Measurements from ENCODE around the gene DDX3X. TPM values are rescaled to one million over a fixed set of nuclear protein-coding genes. Genes with fewer than 3 reads are reported as not detected.
A peak's percentile ranks its signal among the peaks of the same experiment; 100 is the strongest.

DDX3X gene
- total RNA-seq, 1 experiment from 2014 or later, result 266 TPM

- Histone ChIP-seq H3K9me3 (ENCODE audit: control insufficient read depth, insufficient read depth, low read depth, low read length) (no peaks in the 10 kb centered on the region), H3K4me1 (ENCODE audit: control insufficient read depth, insufficient read depth, low read length) (peaks cover 9% of the 10 kb centered on the region), H3K36me3 (ENCODE audit: control insufficient read depth, insufficient read depth, low read length) (no peaks in the 10 kb centered on the region), H3K27me3 (ENCODE audit: control insufficient read depth, insufficient read depth, low read length) (no peaks in the 10 kb centered on the region), H3K27ac (ENCODE audit: low read length) (peak overlapping the region; percentile 74), H3K4me3 (ENCODE audit: low read depth in 2 of 2, low read length in 2 of 2) (no peak overlapping the region)
- DNase-seq (ENCODE audit: low read depth, low spot score) (no peak), ATAC-seq (no peak)
- in situ Hi-C loops (cut with HindIII; ENCODE audit: low pct_unique_long_range_greater_than_20kb, low sequenced_read_pairs), result no loop called here
- CTCF ChIA-PET, result no interaction called here
- POLR2A ChIA-PET, result no interaction called here
- TF ChIP-seq SIN3A (IDR thresholded peaks at IDR 0.05; ENCODE audit: borderline replicate concordance, insufficient read depth, low read depth, low read length) (no peak), TCF7L2 (IDR thresholded peaks at IDR 0.05; ENCODE audit: low read depth, low read length) (no peak), REST (IDR thresholded peaks at IDR 0.05; ENCODE audit: insufficient read depth in 1 of 2, low read depth in 2 of 2, low read length in 1 of 2) (no peak), CTCF (IDR thresholded peaks at IDR 0.05) (no peak), POLR2AphosphoS5 (IDR thresholded peaks at IDR 0.05; ENCODE audit: low read depth, low read length) (no peak)
- no TSS peak for BruUV-seq (replicated peaks)
- intact Hi-C loops (cut with micrococcal nuclease; ENCODE audit: unreplicated experiment), result no loop called here
Measured at GRCh38 chrX:41301438-41301824, 32.5 kb upstream of the DDX3X start.

GRCh38 chrX:41302370-41302769 is 31.6 kb upstream of the DDX3X start:
- peak overlapping the region; percentile 29; the same call in 1 of the 2 replicates for H3K27ac ChIP-seq (ENCODE audit: low read length)
- intact Hi-C loops (cut with micrococcal nuclease; ENCODE audit: unreplicated experiment) (no loop called here), in situ Hi-C loops (cut with HindIII; ENCODE audit: low pct_unique_long_range_greater_than_20kb, low sequenced_read_pairs) (no loop called here)
- no peaks in the 10 kb centered on the region for H3K36me3 ChIP-seq (ENCODE audit: control insufficient read depth, insufficient read depth, low read length)
- H3K27me3 ChIP-seq (ENCODE audit: control insufficient read depth, insufficient read depth, low read length), result no peaks in the 10 kb centered on the region
- ATAC-seq (peak; percentile 63), DNase-seq (ENCODE audit: low read depth, low spot score) (no peak)
- no peaks in the 10 kb centered on the region for H3K9me3 ChIP-seq (ENCODE audit: control insufficient read depth, insufficient read depth, low read depth, low read length)
- BruUV-seq (replicated peaks), result no TSS peak
- ChIA-PET POLR2A (no interaction called here), CTCF (no interaction called here)
- no peak overlapping the region for H3K4me3 ChIP-seq (ENCODE audit: low read depth in 2 of 2, low read length in 2 of 2)
- H3K4me1 ChIP-seq (ENCODE audit: control insufficient read depth, insufficient read depth, low read length), result peaks cover 9% of the 10 kb centered on the region
- TF ChIP-seq REST (IDR thresholded peaks at IDR 0.05; ENCODE audit: insufficient read depth in 1 of 2, low read depth in 2 of 2, low read length in 1 of 2), result no peak

All from Panc1 (cell line).